ENCODE results near the gene TCAIM. TPM values are rescaled to one million over a fixed set of nuclear protein-coding genes. Genes with fewer than 3 reads are reported as not detected.

Gene TCAIM
- total and polyA plus RNA-seq, 2 of the 4 experiments (the other 2 are of a cell fraction), result 11.0 to 21.5 TPM

DNA sequence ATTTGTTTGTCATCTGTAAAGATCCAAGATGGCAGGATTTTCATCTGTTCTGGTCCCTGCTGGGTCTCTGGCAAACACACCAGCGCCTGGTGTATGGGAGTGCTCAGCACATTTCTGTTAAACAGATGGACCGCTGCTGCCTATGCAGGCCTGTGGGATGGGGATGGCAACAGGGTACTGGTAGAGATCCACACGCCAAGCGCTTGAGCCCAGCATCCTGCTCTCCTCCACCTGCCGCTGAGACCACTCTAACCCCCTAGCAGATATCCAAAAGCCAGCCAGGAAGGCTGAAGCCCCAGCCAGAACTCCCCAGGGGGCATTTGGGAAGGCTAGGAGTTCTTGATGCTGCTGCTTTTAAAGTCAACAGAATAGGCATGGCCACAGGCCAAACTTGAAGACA, 107.2 kb downstream of the TCAIM start:
- peaks cover 19% of the 10 kb centered on the region for H3K9me3 ChIP-seq (ENCODE audit: control insufficient read depth, insufficient read depth, low read length)
- H3K9ac ChIP-seq (ENCODE audit: low read depth, low read length), result no peak overlapping the region
- BruUV-seq (replicated peaks), result no TSS peak
- in situ Hi-C loops (cut with MboI; ENCODE audit: low sequenced_read_pairs) (no loop called here), dilution Hi-C loops (cut with HindIII; ENCODE audit: low sequenced_read_pairs, unreplicated experiment) (no loop called here), intact Hi-C loops (cut with micrococcal nuclease) (no loop called here)
- no peak overlapping the region for H4K8ac ChIP-seq (ENCODE audit: low read depth in 2 of 2, low read length in 2 of 2)
- H3K4me1 ChIP-seq (ENCODE audit: control insufficient read depth, insufficient read depth, low read length), result no peaks in the 10 kb centered on the region
- H3K79me1 ChIP-seq (ENCODE audit: low read depth in 1 of 2, low read length in 2 of 2), result peaks cover 4 to 18% of the 10 kb centered on the region in 2 experiments; a peak in 3 of 4 replicates
- no peak overlapping the region for H4K5ac ChIP-seq (ENCODE audit: low read depth, low read length)
- no peak overlapping the region for H3K18ac ChIP-seq (ENCODE audit: low read depth, low read length)
- no peak overlapping the region for H3K4me2 ChIP-seq (ENCODE audit: low read depth, low read length)
- no peak overlapping the region for H3K23ac ChIP-seq (ENCODE audit: low read depth, low read length)
- no peaks in the 10 kb centered on the region for H4K20me1 ChIP-seq (ENCODE audit: insufficient read depth, low read length)
- H3K14ac ChIP-seq (replicated peaks; ENCODE audit: low read depth, low read length), result no peak overlapping the region
- POLR2A ChIA-PET (ENCODE audit: unreplicated experiment), result no interaction called here
- no CpG with 5 or more reads among the region's 5 CpGs for WGBS, 2 experiments (ENCODE audit: extremely low coverage in 2 of 2, insufficient read length in 1 of 2)
- H2AK5ac ChIP-seq (ENCODE audit: low read depth, low read length), result no peak overlapping the region
- H3K56ac ChIP-seq (ENCODE audit: extremely low read depth, insufficient read depth, low read length), result no peak overlapping the region
- peaks cover 8% of the 10 kb centered on the region; the same call in 1 of the 2 replicates for H3K9me1 ChIP-seq (ENCODE audit: insufficient read depth, low read length)
- H2AK9ac ChIP-seq (replicated peaks; ENCODE audit: low read depth, low read length, poor library complexity), result no peak overlapping the region
- H3K4ac ChIP-seq (ENCODE audit: low read depth, low read length), result no peak overlapping the region
- CTCF ChIA-PET, result no interaction called here
- TF ChIP-seq MAZ (IDR thresholded peaks at IDR 0.05; ENCODE audit: borderline replicate concordance, low read depth, low read length) (no peak), FOS (IDR thresholded peaks at IDR 0.05; ENCODE audit: low read depth, low read length) (no peak), CHD1 (IDR thresholded peaks at IDR 0.05; ENCODE audit: low read depth, low read length) (no peak)
- peaks cover 67% of the 10 kb centered on the region for H3K36me3 ChIP-seq (ENCODE audit: control insufficient read depth, insufficient read depth, low read length)
- DNase-seq (no peak), ATAC-seq (ENCODE audit: low read depth) (no peak)
- no peak overlapping the region for H3K4me3 ChIP-seq (ENCODE audit: insufficient read depth, low read depth, low read length)
- no peak overlapping the region for H4K91ac ChIP-seq (ENCODE audit: insufficient read depth, low read depth, low read length)
- H2BK20ac ChIP-seq (ENCODE audit: low read depth, low read length), result no peak overlapping the region
- no peak overlapping the region for H2AFZ ChIP-seq (replicated peaks; ENCODE audit: low read length, poor library complexity)
- H3K27me3 ChIP-seq (ENCODE audit: control insufficient read depth, insufficient read depth, low read length), result no peaks in the 10 kb centered on the region
- H3K27ac ChIP-seq (ENCODE audit: insufficient read depth, low read length), result no peak overlapping the region
- H2BK5ac ChIP-seq (ENCODE audit: low read depth, low read length, poor library complexity, severe bottlenecking), result no peak overlapping the region
- H2BK15ac ChIP-seq (ENCODE audit: low read depth, low read length), result no peak overlapping the region
- no peak overlapping the region for H2BK120ac ChIP-seq (ENCODE audit: low read depth, low read length)
